Mammary epithelial cell (primary cell): ENCODE data around the gene RAB7A.

Experiments
- CTCF ChIP-seq, 2 donors: IDR thresholded peaks in 1 of 2; conservative IDR thresholded peaks in 1 of 2; 2 replicates each; pipeline ENCODE4 v1.5.1; 2011 to 2012; ENCODE audit warnings: inconsistent platforms in 2 of 2, low read length in 2 of 2, mild to moderate bottlenecking in 2 of 2, control low read depth in 1 of 2, low read depth in 1 of 2; ENCODE audit not compliant: insufficient read depth in 1 of 2; ENCODE audit errors: extremely low read depth in 1 of 2
- EZH2 ChIP-seq: IDR thresholded peaks from 2 replicates; pipeline ENCODE4 v1.6.1; 2012; ENCODE audit warnings: low read length, inconsistent platforms, borderline replicate concordance

- TF ChIP-seq CTCF (conservative IDR thresholded peaks at IDR 0.05 in 1 of 2, IDR thresholded peaks at IDR 0.05 in 1 of 2; ENCODE audit: extremely low read depth in 1 of 2, insufficient read depth in 1 of 2, low read depth in 1 of 2, low read length in 2 of 2) (no peak), EZH2 (no peak)
These were observed 44.4 kb downstream of the RAB7A start for GRCh38 chr3:128770387-128770786.
